ENCODE results near the gene POU3F2.

- TF ChIP-seq POLR2AphosphoS5 (IDR thresholded peaks at IDR 0.05; ENCODE audit: insufficient read depth, low read depth, low read length) (no peak), CTCF (IDR thresholded peaks at IDR 0.05; ENCODE audit: extremely low read depth in 1 of 2, insufficient read depth in 1 of 2, low read depth in 1 of 2, low read length in 2 of 2) (no peak), POLR2A (IDR thresholded peaks at IDR 0.05; ENCODE audit: low read depth, low read length) (no peak), JUN (IDR thresholded peaks at IDR 0.05; ENCODE audit: borderline replicate concordance, insufficient read depth, insufficient read length, low read depth) (no peak), FOS (IDR thresholded peaks at IDR 0.05; ENCODE audit: borderline replicate concordance, insufficient read depth, low read length) (no peak), EZH2 (IDR thresholded peaks at IDR 0.05; ENCODE audit: borderline replicate concordance, low read depth, low read length, severe bottlenecking) (no peak), MAX (IDR thresholded peaks at IDR 0.05; ENCODE audit: insufficient read depth, insufficient read length) (no peak)
Observed at GRCh38 chr6:98885330-98885729, 51.0 kb downstream of the POU3F2 start.

Data from endothelial cell of umbilical vein (primary cell).